ENCODE results near the gene LGALS14.

Gene LGALS14

DNA sequence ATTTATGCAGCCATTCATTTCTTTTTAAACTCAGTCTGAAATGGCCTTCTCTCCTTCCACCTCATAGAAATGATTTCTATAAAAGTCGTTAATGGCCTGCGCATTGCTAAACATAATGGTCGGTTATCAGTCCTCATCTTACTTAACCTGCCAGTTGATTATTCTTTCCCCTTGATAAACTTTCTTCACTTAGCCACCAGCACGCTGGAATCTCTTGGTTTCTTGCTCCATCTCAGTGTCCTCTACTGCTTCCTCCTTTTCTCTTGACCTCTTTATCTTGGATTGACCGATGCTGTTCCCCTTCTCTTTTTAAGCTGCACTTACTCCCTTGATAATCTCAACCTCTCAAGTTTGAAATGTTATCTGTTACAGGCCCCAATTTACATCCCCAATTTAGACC lies 45.7 kb downstream of the LGALS14 start:
- no peak for DNase-seq (ENCODE audit: low read depth)

DNA sequence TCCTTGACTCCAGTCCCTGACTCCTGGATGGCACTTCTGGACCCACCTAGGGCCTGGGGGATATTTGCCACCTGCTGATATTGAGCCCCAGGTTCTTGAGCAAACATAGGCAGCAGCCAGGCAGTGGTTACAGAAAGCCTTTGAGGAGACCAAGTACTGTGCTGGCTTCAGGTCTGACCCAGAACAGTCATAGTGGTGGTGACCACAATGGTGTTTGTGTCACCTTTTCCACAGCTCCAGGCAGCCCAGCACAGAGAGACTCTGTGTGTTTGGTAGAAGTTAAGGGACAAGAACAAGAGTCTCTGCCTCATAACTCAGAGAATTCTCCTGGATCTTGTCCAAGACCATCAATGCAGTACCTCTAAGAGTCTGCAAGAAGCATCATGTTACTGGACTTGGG lies 48.1 kb downstream of the LGALS14 start:
- no peak for DNase-seq (ENCODE audit: low read depth)

DNA sequence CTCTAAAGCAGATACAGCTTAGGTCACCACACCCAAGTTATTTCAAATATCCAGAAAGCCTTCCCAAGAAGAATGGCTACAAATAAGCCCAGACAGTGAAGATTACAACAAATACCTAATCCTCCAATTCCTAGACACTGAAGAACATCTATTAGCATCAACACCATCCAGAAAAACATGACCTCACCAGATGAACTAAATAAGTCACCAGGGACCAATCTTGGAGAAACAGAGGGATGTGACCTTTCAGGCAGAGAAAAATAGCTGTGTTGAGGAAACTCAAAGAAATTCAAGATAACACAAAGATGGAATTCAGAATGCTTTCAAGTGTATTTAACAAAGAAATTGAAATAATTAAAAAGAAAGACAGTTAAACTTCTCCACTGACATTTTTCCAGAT lies 48.5 kb downstream of the LGALS14 start:
- no peak for DNase-seq (ENCODE audit: low read depth)

DNA sequence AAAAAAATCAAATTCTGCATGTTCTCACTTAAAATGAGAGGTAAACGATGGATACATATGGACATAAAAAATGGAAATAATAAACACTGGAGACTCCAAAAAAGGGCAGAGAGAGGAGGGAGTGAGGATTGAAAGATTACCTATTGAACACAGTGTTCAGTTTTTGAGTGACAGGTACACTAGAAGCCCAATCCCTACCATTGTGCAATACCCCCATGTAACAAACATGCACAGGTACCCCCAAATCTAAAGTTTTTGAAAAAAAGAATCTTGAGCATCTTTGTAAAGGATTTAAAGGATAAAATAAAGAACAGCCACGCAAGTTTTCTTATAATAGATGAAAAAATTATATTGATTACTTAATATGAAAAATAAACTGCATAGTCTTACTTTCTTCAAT lies 50.3 kb downstream of the LGALS14 start:
- no peak for DNase-seq (ENCODE audit: low read depth)

DNA sequence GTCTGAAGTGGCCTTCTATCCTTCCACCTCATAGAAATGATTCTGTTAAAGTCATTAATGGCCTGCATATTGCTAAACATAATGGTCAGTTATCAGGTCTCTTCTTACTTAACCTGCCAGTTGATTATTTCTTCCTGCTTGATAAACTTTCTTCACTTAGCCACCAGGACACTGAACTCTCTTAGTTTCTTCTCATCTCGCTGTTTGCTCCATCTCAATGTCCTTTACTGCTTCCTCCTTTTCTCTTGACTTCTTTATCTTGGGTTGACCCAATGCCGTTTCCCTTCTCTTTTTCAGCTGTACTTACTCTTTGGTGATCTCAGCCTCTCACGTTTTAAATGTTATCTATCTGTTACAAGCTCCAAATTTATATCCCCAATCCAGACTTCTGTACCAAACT lies 50.7 kb downstream of the LGALS14 start:
- no peak for DNase-seq (ENCODE audit: low read depth)
